ENCODE measurements around the gene PRICKLE4.
A peak's percentile ranks its signal among the peaks of the same experiment; 100 is the strongest.
"Not testable (repeated sequence)": the region's sequence is repeated elsewhere in the genome, so short reads cannot be mapped to it uniquely, and the experiment has no call there.

Gene PRICKLE4

DNA sequence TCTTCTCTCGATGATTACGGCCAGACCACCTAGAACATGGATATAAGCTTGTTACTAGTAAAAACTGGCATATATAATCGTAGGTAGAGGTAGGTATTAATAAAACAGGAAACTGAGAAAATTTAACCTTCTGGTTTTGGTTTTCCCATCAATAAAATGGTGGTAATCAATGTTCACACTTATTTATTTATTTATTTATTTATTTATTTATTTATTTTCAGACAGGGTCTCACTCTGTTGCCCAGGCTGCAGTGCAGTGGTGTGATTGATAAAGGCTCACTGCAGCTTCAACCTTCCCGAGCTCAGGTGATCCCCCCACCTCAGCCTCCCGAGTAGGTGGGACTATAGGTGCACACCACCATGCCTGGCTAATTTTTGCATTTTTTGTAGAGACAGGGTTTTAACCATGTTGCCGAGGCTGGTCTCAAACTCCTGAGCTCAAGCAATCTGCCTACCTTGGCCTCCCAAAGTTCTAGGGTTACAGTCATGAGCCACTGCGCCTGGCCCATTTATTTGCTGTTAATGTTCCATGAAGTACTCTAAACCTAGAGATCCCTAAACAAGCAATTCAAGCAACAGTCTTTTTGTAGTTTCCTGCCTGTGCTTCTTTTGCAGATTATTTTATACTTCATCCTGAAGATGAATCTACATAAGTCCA lies 18.4 kb downstream of the PRICKLE4 start:
- no peak for DNase-seq (ENCODE audit: low read depth)

DNA sequence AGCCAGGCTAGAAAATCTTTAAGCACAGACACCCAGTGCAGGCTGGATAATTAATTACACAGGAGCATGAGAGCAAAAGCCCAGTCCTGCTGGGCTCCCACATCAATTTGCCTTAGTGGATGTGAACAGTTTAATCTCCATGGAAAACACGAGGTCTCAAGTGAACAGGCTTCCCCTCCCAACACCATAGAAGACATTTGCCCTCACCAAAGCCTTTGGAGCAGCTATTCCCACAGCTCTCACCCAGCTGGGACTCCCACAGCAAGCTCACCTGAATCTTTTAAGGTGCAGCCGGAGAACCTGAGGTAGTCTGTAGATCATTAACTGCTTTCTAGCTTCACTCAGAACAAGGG lies 19.0 kb downstream of the PRICKLE4 start:
- no peak for DNase-seq (ENCODE audit: low read depth)

GRCh38 chr6:41801380-41801779 lies 20.8 kb downstream of the PRICKLE4 start:
- DNase-seq (ENCODE audit: low read depth): peak; percentile 43

DNA sequence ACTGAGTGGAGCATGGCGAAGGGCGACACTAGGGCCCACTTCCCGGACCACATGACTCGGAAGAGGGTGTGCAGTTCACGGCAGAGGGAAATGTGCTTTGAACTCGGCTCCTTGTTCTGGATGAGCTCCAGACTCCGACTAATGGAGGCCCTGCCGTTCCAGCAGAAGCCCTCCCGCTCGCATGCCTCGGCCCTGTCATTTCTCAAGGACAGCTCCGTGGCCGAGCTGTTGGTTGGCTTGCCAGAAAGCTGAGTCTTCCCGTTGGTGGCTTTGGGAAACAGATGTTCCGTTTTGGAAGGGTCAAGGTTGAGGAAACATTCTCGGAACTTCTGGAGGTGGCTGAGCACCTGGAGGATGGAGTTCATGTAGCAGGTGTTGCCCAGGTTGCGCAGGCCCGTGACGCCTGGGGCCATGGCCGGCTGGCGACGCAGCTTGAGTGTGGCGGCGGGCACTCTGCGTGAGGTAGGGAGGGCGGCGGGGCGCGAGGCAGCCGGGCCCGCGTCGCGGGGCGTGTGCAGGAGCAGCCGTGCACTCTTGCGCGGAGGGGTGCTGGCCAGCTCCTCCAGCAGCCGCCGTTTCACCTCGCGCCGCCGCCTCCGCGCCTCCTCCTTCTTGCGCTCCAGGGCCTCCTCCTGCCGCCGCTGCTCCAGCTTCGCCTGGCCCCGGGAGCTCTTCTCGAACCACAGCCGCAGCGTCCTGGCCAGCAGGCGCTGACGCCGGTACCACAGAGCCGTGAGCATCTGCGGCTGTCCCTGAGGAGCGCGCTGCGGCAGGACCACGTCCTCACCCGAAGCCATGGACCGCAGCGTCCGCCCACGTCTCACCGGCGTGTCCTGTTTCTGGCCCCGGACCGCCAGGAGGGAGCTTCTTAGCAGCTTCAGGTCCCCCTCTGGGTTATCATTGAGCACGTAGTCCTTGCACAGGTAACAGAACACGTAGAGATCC lies 25.5 kb downstream of the PRICKLE4 start:
- no peak for DNase-seq (ENCODE audit: low read depth)

DNA sequence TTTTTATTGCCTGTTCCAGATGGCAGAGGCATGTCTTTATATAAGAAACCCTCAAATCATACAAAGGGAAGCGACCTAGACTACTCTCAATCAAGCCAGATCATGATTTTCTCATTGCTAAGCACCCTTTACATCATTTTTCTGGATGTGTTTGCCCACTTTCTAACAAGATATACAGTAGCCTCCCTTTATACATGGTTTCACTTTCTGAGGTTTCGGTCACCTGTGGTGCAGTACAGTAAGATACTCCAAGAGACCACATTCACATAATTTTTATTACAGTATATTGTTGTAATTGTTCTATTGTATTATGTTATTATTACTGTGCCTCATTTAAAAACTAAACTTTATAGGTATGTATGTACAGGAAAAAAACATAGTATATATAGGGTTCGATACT lies 30.5 kb downstream of the PRICKLE4 start:
- no peak for DNase-seq (ENCODE audit: low read depth)

DNA sequence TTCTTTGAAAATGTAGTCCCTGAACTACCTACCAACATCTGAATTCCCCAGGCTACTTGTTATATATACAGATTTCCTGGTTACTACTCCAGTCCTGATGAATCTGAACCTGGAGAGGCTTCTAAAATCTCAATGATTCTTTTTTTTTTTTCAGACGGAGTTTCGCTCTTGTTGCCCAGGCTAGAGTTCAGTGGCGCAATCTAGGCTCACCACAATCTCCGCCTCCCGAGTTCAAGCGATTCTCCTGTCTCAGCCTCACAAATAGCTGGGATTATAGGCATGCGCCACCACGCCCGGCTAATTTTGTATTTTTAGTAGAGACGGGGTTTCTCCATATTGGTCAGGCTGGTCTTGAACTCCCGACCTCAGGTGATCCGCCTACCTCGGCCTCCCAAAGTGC lies 31.4 kb downstream of the PRICKLE4 start:
- DNase-seq (ENCODE audit: low read depth): not testable (repeated sequence)

- no peak for DNase-seq (ENCODE audit: low read depth)
Observed at GRCh38 chr6:41813469-41813868, 32.9 kb downstream of the PRICKLE4 start.

GRCh38 chr6:41813956-41814355 lies 33.4 kb downstream of the PRICKLE4 start:
- no peak for DNase-seq (ENCODE audit: low read depth)

DNA sequence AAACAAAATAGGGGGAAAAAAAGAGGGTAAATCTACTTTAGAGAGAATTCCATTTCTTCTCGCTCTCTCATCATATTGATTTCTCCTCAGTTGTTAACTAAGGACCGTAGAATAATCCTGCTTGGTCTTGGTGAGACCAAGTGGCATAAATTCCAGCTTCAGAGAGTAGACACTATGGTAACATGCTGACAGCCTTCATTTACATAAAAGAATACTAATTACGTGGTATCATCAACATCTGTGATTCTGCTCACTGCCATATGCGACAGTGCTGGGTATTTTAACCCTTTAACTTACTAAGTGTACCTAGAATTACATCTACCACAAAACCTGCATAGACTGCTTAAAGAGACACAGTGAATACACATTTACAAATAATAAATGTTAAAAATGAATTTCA lies 34.0 kb downstream of the PRICKLE4 start:
- no peak for DNase-seq (ENCODE audit: low read depth)

DNA sequence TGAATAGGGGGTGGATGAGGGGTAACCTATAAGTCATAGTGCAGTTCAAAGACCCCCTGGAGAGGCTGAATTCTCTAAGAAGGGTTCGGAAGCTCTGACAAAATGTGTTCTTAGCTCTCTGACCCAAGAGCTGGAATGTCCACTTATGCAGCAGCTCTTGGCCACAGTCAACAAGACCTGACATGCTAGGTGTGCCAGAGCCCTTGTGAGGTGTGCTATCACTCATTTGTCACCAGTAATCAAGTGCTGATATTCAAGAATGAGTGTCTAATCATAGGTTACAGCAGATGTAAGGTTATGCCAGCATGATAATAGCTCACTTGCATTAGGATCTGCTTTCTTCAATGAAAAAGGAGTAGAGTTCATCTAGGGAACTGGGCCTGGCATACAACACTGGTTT lies 35.0 kb downstream of the PRICKLE4 start:
- DNase-seq (ENCODE audit: low read depth): no peak

DNA sequence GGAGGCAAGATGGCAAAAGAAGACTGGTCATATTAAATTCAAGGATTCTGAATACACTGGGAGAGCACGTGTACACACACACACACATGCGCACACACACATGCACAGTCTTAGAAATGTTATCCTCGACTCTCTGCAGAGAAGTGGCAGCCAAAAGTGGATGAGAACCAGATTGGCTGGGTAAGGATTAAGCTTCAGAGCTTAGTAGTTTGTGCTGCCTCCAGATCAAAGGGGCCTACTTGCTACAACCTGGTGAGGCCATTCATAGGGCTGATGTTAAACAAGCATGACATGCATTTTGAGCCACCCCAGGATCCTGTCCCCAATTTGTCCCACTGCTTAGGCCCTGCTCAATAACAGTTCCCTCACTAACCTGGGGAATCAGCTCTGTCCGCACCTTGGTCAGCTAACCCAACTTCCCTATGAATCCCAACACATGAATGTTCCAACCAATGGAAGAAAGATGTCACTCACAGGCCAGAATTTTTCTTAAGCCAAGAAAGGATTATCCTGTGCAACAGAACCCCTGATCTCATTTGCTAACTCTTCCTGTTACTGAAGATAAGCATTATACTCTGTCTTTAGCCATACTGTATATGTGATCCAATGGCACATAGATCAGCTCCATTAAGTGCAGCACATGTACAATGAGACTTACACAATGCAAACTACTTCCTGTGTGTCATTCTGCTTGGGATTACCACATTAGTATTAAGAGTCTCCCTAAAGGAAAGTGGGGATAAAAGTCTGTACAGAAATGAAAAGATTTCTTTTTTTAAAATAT lies 37.9 kb downstream of the PRICKLE4 start:
- DNase-seq (ENCODE audit: low read depth): peak; percentile 67

- DNase-seq (ENCODE audit: low read depth): no peak
Observed at GRCh38 chr6:41821266-41821665, 40.7 kb downstream of the PRICKLE4 start.

- no peak for DNase-seq (ENCODE audit: low read depth)
Observed at GRCh38 chr6:41822021-41822420, 41.4 kb downstream of the PRICKLE4 start.

DNA sequence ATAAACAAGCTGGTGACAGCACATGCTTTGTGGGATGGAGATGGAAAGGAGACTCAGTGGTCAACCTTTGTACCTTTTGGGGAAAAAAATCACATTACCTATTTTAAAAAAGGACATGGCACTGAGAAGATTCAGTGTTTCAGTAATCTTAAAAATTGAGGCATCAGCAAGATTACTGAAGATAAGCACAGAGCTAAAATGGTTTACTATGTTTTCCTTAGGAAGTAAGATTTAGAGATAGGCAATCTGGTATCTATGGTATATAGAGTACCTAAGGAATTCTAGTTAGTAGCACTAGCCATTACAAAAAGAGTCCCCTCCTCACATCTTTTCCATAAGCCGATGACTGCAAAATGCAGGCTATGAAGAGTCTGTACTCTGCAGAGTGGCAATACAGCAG lies 42.6 kb downstream of the PRICKLE4 start:
- DNase-seq (ENCODE audit: low read depth): no peak

DNA sequence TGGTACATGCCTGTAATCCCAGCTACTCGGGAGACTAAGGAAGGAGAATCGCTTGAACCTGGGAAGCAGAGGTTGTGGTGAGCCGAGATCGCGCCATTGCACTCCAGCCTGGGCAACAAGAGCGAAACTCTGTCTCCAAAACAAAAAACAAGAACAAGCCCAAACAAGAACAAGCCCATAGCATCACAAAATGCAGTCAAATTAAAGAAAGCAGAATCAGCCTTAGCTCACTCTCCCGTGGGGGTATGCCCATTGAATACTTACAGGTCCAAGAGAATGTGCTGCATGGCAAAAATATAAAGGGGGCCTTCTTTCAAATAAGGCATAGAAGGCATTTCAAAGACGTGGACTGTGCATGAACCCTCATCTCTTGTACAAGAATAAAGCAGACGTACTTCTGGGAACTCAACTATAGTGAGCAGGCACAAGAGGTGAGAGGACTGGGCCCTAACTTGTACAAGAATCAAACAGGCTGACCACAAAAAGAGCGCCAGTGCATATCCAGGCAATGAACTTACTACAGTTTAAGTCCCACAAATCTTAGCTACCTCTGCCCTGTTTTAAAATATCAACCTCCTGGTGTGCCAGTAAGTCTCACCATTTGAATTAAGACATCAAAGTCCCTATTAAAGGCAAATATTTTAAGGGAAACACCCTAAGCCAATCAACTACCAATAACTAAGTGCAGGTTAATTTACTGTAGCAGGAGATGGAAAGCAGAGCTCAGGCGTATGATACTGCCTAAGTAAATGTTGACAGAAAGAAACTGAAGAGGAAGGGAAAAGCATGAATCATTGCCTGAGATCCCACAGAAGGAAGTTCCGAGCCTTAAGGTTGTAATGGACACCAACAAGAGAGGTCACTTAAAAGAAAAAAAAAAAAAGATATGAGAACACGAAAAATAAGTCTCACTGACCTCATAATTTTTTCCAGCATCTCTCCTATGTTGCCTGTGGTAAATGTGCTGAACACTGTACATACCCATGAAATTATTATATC lies 44.3 kb downstream of the PRICKLE4 start:
- peak; percentile 93 for DNase-seq (ENCODE audit: low read depth)

DNA sequence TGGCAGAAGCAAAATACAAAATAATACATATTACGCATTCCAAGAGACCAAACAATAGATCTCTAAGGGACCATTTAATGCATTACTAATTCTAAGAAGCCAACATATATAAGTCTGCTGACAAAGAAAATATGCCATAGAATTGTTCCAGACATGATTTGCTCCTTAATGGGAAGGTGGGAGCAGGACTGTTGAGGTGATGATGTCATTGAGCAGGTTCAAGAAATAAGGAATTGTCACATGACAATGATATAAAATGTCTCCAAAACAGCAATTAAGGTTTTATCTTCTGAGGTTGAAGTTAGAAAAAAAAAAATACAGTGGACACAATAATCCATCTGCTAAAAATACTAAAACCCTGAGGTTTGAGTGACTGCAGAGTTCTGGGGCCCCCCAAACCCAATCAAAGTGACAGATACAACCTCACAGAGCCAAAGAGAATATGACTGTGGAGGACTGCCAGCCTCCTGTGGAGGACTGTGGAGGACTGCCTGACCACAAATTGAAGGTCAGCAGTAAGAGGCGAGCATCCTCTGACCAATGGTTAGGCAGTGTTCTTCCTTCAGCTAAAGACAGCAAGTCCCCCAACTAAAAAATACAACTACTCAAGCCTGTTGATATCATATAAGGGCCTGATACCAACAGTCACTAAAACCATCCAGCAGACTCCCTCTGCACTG lies 45.9 kb downstream of the PRICKLE4 start:
- no peak for DNase-seq (ENCODE audit: low read depth)

GRCh38 chr6:41832263-41832662 lies 51.7 kb downstream of the PRICKLE4 start:
- no peak for DNase-seq (ENCODE audit: low read depth)

- DNase-seq (ENCODE audit: low read depth): peak; percentile 75
Observed at GRCh38 chr6:41836022-41836659, 55.6 kb downstream of the PRICKLE4 start.

DNA sequence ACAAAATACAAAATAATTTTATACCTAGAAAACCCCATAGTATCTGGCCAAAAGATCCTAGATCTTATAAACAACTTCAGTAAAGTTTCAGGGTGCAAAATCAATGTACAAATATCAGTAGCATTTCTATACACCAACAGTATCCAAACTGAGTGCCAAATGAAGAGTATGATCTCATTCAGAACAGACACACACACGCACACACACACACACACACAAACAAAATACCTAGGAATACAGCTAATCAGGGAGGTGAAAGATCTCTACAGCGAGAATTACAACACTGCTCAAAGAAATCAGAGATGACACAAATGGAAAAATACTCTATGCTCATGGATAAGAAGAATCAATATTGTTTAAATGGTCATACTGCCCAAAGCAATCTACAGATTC lies 56.1 kb downstream of the PRICKLE4 start:
- DNase-seq (ENCODE audit: low read depth): peak; percentile 72

Measured in iris pigment epithelial cell (primary cell).